Ramos (cell line): ENCODE measurements around the gene DCUN1D3.
"Not testable (repeated sequence)": the region's sequence is repeated elsewhere in the genome, so short reads cannot be mapped to it uniquely, and the experiment has no call there.

ENCODE experiments used
- in situ Hi-C: fragments of 300-500 bp; cut with MboI; formaldehyde crosslinking; loops from one replicate; pipeline ENCODE4 v1.14.3; 2022; ENCODE audit warnings: low sequenced_read_pairs; ENCODE audit not compliant: unreplicated experiment

The DCUN1D3 gene

GRCh38 chr16:20900299-20901067 is at the start of gene DCUN1D3, which contains the start of gene LYRM1:
TSS of gene DCUN1D3 (minus strand) at chr16:20900358. CDS start at chr16:20862538, 37,820 bp downstream.
TSS of gene LYRM1 (plus strand) at chr16:20900771. CDS start at chr16:20915556, 14,785 bp downstream.
- in situ Hi-C loops = no loop called here

- in situ Hi-C loops = no loop called here
These were observed 49.5 kb upstream of the DCUN1D3 start for GRCh38 chr16:20949660-20950059.

GRCh38 chr16:20948444-20948843 is 48.3 kb upstream of the DCUN1D3 start:
- in situ Hi-C loops = no loop called here

- in situ Hi-C loops = no loop called here
These were observed 46.0 kb upstream of the DCUN1D3 start for GRCh38 chr16:20946015-20946629.

GRCh38 chr16:20945575-20945875 is 45.4 kb upstream of the DCUN1D3 start:
- in situ Hi-C loops = not testable (repeated sequence)

GRCh38 chr16:20944861-20945574 is 44.9 kb upstream of the DCUN1D3 start:
- in situ Hi-C loops = no loop called here

- in situ Hi-C loops = no loop called here
These were observed 42.1 kb upstream of the DCUN1D3 start for GRCh38 chr16:20942256-20942655.

GRCh38 chr16:20941636-20941926 is 41.4 kb upstream of the DCUN1D3 start:
- in situ Hi-C loops = no loop called here

- in situ Hi-C loops = no loop called here
These were observed 40.9 kb upstream of the DCUN1D3 start for GRCh38 chr16:20940871-20941635.

- in situ Hi-C loops = no loop called here
These were observed 39.5 kb upstream of the DCUN1D3 start for GRCh38 chr16:20939611-20940010.

GRCh38 chr16:20938426-20938825 is 38.3 kb upstream of the DCUN1D3 start:
- in situ Hi-C loops = no loop called here

- in situ Hi-C loops = no loop called here
These were observed 37.6 kb upstream of the DCUN1D3 start for GRCh38 chr16:20937736-20938135.

- in situ Hi-C loops = no loop called here
These were observed 33.4 kb upstream of the DCUN1D3 start for GRCh38 chr16:20933589-20933988.

GRCh38 chr16:20931066-20931600 is 31.0 kb upstream of the DCUN1D3 start:
- in situ Hi-C loops = no loop called here

- in situ Hi-C loops = no loop called here
These were observed 30.2 kb upstream of the DCUN1D3 start for GRCh38 chr16:20930365-20930690.

GRCh38 chr16:20929676-20930364 is 29.7 kb upstream of the DCUN1D3 start:
- in situ Hi-C loops = not testable (repeated sequence)

GRCh38 chr16:20928774-20929411 is 28.7 kb upstream of the DCUN1D3 start:
- in situ Hi-C loops = no loop called here

GRCh38 chr16:20925751-20926150 is 25.6 kb upstream of the DCUN1D3 start:
- in situ Hi-C loops = no loop called here

- in situ Hi-C loops = no loop called here
These were observed 23.7 kb upstream of the DCUN1D3 start for GRCh38 chr16:20923876-20924275.

- in situ Hi-C loops = no loop called here
These were observed 20.6 kb upstream of the DCUN1D3 start for GRCh38 chr16:20920799-20921198.
